OCI-LY7 (cell line): ENCODE measurements around the gene ATP8B1.

Experiments used
- EZH2phosphoT487 ChIP-seq: fragments of 200-600 bp; sonication (generic); IDR thresholded peaks from 2 replicates; pipeline ENCODE4 v1.6.1; 2018; ENCODE audit warnings: low read depth, borderline replicate concordance, mild to moderate bottlenecking, mixed run types, antibody characterized with exemption, low read length, moderate library complexity, mixed read lengths
- TF ChIP-seq, protein P1 (sequence below): fragments of 200-600 bp; sonication (generic); conservative IDR thresholded peaks from 2 replicates; pipeline ENCODE4 v1.5.1; 2014; ENCODE audit warnings: mild to moderate bottlenecking, antibody characterized with exemption, low read length, moderate library complexity, mixed read lengths

DNA sequence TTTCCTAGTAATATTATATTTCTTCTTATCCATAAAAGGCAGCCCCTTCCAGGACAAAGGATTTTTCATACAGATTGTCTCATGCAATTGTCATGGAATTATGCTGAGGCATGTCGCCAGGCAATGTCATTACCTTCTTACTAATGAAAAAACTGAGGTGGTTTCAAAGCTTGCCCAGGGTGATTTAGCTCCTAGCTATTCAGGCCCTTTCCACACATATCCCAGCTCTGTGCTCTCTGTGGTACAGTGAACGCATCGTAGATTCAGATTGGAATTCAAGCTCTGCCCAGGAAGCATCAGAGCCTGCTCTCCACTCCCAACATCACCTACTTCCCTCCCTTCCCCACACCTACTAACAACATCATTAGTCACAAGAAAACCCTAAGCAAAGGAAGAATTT lies 60.1 kb downstream of the ATP8B1 start:
- TF ChIP-seq, protein P1, sequence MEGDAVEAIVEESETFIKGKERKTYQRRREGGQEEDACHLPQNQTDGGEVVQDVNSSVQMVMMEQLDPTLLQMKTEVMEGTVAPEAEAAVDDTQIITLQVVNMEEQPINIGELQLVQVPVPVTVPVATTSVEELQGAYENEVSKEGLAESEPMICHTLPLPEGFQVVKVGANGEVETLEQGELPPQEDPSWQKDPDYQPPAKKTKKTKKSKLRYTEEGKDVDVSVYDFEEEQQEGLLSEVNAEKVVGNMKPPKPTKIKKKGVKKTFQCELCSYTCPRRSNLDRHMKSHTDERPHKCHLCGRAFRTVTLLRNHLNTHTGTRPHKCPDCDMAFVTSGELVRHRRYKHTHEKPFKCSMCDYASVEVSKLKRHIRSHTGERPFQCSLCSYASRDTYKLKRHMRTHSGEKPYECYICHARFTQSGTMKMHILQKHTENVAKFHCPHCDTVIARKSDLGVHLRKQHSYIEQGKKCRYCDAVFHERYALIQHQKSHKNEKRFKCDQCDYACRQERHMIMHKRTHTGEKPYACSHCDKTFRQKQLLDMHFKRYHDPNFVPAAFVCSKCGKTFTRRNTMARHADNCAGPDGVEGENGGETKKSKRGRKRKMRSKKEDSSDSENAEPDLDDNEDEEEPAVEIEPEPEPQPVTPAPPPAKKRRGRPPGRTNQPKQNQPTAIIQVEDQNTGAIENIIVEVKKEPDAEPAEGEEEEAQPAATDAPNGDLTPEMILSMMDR = no peak
- no peak for TF ChIP-seq EZH2phosphoT487
